Brain pericyte (primary cell): Measurements from ENCODE around the gene NOG.

Source experiments
- DNase-seq: peaks from one replicate; pipeline ENCODE4 v3.0.0-alpha.2; 2012; ENCODE audit warnings: low read depth, low spot score

NOG gene

GRCh38 chr17:56596691-56597494 is 3.4 kb downstream of the NOG start:
- DNase-seq = no peak

- DNase-seq = no peak
These were observed 4.0 kb downstream of the NOG start for GRCh38 chr17:56597495-56597990.

DNA sequence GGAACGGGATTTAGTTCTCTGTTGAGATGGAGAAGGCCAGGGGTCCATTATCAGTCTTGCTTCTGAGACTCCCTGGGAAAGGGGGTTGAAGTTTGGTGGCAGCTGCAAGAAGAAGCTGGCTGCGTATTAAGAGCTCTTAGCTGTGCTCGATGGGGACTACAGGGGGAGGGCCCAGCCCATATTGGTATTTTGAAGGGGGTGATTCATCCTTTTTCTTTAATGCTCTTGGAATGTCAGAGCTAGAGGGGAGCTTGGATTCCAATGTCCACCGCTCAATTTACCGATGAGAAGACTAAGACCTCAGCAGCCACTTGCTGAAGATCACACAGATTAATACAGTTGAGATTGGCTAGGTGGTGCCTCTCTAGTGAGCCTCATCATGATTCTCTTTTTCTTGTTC is 5.0 kb downstream of the NOG start:
- no peak for DNase-seq

DNA sequence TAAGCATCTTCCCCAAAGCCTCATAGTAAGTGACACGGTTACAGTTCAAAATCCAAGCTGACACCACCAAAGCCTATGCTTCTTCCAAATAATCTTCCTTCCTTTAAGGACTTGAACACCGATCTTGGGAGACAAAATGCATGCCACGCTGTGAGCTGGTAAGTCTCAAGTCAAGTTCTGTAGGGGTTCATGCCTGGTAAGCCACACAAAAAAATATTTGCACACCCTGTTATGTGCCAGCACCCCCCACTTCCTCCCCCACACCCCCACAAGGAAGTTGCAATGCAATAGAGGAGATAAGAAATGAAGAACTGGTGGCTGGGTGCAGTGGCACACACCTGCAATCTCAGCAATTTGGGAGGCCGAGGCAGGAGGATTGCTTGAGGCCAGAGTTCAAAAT is 5.6 kb downstream of the NOG start:
- no peak for DNase-seq

GRCh38 chr17:56599566-56599965 is 6.1 kb downstream of the NOG start:
- no peak for DNase-seq

GRCh38 chr17:56600256-56600655 is 6.8 kb downstream of the NOG start:
- DNase-seq = no peak

GRCh38 chr17:56601591-56601990 is 8.1 kb downstream of the NOG start:
- no peak for DNase-seq

GRCh38 chr17:56602292-56603130 is 9.0 kb downstream of the NOG start:
- DNase-seq = no peak

- DNase-seq = no peak
These were observed 10.2 kb downstream of the NOG start for GRCh38 chr17:56603486-56604238.

DNA sequence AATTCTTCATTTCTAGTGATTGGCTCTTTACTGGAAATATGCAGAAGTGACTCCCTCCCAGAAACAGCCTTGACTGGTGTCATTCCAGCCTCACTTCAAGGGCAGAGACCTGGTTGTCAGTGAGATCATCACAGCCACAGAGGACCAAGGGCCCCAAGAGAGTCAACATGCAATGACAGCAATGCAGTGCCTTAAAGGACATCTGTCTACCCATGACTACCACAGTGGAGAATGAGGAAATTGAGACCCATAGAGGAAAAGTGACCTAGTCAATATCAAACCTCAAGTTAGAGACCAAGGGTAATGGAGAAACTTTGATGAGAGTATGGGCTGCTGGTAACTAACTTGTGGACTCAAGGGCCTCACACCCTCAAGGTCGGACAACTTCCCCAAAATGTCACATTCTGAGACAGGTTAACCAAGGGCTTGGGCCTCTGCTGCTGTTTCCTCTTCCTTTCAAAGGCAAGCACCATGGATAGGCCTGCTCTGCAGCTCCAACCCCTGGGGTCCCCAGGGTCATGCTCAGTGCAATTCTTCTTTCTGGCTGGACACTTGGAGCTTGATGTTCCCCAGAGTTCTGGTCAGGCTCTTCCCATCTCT is 11.3 kb downstream of the NOG start:
- no peak for DNase-seq

DNA sequence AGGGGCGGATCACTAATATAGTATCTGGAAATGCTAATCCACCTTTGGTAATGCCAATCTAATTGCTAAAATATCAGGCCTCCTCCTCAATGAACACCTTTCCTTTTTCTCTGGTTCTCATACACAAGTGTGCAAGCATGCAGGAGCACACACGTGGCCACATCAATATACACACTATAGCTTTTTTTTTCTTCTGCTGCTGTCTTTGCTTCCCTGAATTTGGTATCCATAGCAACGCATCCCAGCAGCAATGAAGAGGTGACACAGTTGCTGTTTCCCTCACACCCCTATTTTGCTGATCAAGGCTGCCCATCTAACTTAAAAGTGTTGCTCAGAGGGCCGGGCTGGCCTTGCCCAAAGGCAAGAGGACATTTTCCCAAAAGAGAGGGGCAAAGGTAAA is 15.4 kb downstream of the NOG start:
- DNase-seq = no peak

DNA sequence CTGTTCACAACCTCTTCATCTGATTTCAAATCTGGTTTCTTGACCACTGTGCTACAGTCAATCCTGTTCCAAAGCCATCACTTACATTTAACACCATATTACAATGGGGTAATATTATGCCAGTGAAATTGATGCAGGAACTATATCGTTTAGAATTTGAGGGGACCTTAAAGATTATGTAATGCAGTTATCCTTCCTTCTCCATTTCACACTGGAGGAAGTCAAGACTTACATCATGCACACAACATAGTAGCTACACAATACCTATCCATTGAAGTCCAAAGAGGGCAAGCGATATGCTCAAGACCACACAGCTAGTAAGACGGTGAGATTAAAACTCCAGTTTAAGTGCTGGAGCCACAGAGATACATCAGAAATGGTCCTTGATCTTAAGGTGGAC is 16.8 kb downstream of the NOG start:
- DNase-seq = no peak

DNA sequence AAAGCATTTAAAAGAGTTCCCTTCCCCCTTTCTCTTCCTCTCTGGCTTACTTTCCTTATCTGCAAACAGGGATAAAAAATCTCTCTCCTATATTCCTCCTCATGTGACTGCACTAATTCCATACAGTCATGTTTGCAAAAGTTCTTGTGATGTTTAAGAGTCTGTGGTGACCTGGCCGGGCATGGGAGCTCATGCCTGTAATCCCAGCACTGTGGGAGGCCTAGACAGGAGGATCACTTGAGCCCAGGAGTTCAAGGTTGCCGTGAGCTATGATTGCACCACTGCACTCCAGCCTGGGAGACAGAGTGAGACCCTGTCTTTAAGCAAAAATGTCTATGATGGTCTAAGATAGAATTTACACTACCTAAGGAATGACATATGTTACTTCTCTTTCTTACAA is 19.6 kb downstream of the NOG start:
- no peak for DNase-seq

- DNase-seq = no peak
These were observed 21.0 kb downstream of the NOG start for GRCh38 chr17:56614522-56614921.

DNA sequence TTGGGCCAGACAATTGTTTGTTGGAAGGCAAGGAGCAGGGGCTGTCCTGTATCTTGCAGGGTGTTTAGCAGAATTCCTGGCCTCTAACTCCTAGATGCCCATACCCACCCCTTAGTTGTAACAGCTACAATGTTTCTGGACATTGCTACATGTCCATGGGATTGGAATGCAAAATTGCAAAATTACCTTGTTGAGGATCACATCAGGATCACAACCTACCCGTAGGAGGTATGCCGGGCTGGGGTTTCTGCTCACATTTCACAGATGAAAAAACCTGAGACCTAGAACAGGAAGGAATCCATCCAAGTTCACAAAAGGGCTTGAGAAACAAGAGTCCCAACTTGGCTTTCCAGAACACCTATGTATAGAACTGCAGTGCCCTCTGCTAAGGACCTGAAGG is 22.7 kb downstream of the NOG start:
- no peak for DNase-seq

DNA sequence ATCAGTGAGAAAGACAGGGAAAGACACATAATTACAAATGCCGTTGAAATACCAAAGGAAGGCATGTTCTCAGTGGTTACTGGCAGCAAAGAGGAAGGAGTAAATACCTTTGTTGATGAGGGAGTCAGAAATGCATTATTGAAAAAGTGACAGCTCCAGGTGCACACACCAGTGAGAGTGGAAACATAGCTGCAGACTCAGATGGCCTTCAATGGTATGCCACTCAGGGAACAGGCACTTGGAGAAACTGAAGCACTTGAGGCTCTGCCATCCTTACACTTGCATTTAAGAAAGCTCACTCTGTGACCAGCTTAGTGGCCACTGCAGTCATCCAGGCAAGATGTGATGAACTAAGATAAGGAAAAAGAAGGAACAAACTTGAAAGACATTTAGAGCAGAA is 29.9 kb downstream of the NOG start:
- DNase-seq = no peak

GRCh38 chr17:56624309-56624708 is 30.8 kb downstream of the NOG start:
- no peak for DNase-seq

GRCh38 chr17:56624912-56625311 is 31.4 kb downstream of the NOG start:
- DNase-seq = no peak

DNA sequence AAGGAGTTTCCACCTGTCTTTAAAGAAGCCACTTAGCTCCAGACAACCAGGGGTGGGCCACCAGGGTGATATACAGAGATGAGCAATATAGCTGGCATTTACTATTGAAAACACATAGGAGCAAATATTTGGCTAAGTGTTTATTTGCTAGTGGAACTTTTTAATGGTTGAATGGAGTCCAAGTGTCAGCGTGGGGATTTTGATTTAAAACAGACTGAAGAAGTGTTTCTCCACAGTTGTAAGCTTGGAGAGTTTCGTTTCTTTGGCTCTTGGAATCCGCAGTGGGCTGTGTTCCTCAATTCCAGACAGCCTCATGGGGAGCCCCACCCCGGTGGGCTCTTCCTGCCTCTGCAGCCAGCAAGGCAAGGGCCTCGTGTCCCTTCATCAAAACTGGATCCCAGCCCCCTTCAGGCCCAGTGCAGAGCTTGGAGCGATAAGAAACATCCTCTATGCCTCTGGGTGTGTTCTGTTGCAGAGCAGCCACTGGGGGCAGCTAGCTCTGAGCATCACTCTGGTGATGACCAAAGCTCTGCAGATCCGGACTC is 36.1 kb downstream of the NOG start:
- DNase-seq = no peak

DNA sequence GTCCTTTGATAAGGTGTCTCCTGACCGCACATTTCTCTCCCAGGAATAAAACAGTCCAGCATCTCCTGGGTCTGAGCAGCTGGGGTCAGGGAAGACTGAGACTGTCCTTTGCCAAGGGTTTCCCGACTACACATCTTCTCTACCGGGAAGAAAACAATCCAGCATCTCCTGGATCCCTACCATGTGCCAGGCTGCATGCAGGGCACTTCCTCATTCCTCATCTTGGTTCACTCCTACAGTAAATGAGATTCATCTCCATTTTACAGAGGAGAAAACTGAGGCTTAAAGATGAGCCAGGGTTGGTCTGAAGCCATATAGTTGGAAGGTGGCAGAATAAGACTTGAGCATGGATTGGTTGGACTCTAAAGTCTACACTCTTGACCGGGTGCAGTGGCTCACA is 36.7 kb downstream of the NOG start:
- no peak for DNase-seq

GRCh38 chr17:56633681-56634080 is 40.2 kb downstream of the NOG start:
- DNase-seq = no peak
